ENCODE data around the gene IL24. TPM values are rescaled to one million over a fixed set of nuclear protein-coding genes. Genes with fewer than 3 reads are reported as not detected.

Gene IL24
- polyA plus RNA-seq, 3 donors = 0.16 TPM; not detected in 2

DNA sequence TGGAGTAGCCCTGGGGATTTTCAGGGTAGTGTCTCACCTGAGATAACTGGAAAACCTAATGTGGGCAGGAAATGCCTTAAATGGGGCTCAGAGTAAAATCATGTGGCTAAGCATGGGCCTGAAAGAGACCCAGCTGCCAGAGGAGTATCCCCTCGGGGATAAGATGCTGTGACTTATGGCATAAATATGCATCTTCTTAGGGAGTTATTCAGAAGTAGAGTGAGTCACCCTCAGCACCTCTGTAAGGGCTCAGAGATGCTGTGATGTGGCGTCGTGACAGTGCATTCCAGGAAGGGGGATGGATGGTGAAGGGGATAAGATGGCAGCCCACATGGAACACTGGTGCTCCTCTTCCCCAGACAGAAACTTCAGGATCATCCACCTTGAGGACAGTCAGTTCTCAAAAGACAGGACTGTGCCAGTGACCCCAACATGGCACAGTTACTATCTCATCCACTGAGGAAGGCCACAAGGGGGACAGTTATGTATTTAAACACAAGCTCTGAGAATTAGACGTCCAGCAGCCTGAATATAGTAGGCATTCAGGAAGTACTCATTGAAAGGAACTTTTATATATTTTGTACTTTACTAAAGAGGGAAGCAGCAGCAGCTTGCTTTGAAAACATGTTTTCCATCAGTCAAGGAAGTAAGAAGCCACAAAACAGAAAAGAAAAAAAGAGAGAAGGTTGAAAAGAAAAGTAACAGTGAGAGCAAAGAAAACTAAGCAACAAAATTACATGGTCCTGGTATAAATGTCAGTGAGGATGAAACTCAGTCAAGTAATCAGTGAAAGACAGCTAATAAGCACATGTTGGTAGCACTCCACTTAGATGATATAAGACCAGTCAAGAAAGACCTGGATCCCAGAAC is 8.3 kb downstream of the IL24 start:
- Histone ChIP-seq H3K27me3 (ENCODE audit: control insufficient read depth in 2 of 2, insufficient read depth in 2 of 2, low read length in 2 of 2) (peaks cover 25 to 29% of the 10 kb centered on the region in 2 donors), H3K9me3 (replicated peaks in 1 of 2; ENCODE audit: control insufficient read depth in 1 of 2, insufficient read depth in 1 of 2, low read length in 2 of 2) (no peaks in the 10 kb centered on the region), H2AFZ (ENCODE audit: insufficient read depth, low read depth, low read length, poor library complexity, severe bottlenecking) (no peak overlapping the region), H3K4me3 (replicated peaks in 1 of 3; ENCODE audit: low read depth in 2 of 3, low read length in 3 of 3) (no peak overlapping the region), H3K36me3 (replicated peaks in 1 of 2; ENCODE audit: control insufficient read depth in 1 of 2, insufficient read depth in 2 of 2, low read length in 2 of 2) (no peaks in the 10 kb centered on the region), H3K79me2 (ENCODE audit: insufficient read depth, low read length) (no peaks in the 10 kb centered on the region), H3K4me2 (replicated peaks; ENCODE audit: extremely low read depth, low read length, poor library complexity, severe bottlenecking) (no peak overlapping the region), H3K9ac (ENCODE audit: insufficient read depth, low read length, poor library complexity, severe bottlenecking) (no peak overlapping the region), H3K27ac (ENCODE audit: low read depth in 1 of 2, low read length in 2 of 2) (no peak overlapping the region), H3K4me1 (ENCODE audit: control insufficient read depth in 1 of 2, insufficient read depth in 2 of 2, low read length in 2 of 2) (peaks cover 10 to 19% of the 10 kb centered on the region in 2 donors), H4K20me1 (ENCODE audit: insufficient read depth, low read length) (no peaks in the 10 kb centered on the region)
- intact Hi-C loops (cut with micrococcal nuclease) = no loop called here
- Mint-ChIP-seq H3K36me3 (peaks cover 0 to 14% of the 10 kb centered on the region in 2 donors), H3K27ac (peak overlapping the region in 3 of 7 donors; percentile 10 to 68 (median 34)), H3K4me3 (no peak overlapping the region), H3K4me1 (peaks cover 19% of the 10 kb centered on the region), H3K27me3 (ENCODE audit: low read depth in 3 of 3) (peaks cover 25 to 37% (median 28%) of the 10 kb centered on the region in 3 donors), H3K9me3 (peaks cover 0 to 17% (median 2%) of the 10 kb centered on the region in 7 donors)
- DNase-seq = no peak
- TF ChIP-seq, protein P1, sequence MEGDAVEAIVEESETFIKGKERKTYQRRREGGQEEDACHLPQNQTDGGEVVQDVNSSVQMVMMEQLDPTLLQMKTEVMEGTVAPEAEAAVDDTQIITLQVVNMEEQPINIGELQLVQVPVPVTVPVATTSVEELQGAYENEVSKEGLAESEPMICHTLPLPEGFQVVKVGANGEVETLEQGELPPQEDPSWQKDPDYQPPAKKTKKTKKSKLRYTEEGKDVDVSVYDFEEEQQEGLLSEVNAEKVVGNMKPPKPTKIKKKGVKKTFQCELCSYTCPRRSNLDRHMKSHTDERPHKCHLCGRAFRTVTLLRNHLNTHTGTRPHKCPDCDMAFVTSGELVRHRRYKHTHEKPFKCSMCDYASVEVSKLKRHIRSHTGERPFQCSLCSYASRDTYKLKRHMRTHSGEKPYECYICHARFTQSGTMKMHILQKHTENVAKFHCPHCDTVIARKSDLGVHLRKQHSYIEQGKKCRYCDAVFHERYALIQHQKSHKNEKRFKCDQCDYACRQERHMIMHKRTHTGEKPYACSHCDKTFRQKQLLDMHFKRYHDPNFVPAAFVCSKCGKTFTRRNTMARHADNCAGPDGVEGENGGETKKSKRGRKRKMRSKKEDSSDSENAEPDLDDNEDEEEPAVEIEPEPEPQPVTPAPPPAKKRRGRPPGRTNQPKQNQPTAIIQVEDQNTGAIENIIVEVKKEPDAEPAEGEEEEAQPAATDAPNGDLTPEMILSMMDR (IDR thresholded peaks at IDR 0.05) = no peak
- WGBS (ENCODE audit: insufficient coverage) = 83% methylated on average over 1 of the region's 4 CpGs

DNA sequence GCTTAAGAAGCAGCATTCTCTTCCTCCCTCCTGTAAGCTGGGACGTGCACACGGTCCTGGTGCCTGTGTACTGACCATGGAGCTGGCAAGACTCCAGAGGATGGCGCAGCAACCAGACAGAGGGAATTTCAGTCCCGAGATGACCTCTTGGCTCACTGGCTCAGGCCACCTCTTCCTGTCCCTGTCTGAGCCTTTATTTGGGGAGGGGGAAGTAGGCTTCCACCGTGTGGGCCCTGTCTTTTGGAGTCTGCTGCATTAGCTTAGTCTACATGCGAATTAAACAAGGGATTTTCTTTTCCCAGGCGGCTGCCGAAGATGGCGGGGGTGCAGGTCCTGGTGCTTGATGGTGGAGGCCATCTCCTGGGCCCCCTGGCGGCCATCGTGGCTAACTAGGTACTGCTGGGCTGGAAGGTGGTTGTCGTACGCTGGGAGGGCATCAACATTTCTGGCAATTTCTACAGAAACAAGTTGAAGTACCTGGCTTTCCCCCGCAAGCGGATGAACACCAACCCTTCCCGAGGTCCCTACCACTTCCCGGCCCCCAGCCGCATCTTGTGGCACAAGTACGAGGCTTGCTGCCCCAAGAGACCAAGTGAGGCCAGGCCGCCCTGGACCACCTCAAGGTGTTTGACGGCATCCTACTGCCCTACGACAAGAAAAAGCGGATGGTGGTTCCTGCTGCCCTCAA is 10.2 kb downstream of the IL24 start:
- H3K9me3 Mint-ChIP-seq = peaks cover 0 to 17% (median 2%) of the 10 kb centered on the region in 7 donors
- H3K4me2 ChIP-seq (replicated peaks; ENCODE audit: extremely low read depth, low read length, poor library complexity, severe bottlenecking) = no peak overlapping the region
- no peak for DNase-seq
- TF ChIP-seq, protein P1 (IDR thresholded peaks at IDR 0.05) = no peak
- H3K27ac ChIP-seq (ENCODE audit: low read depth in 1 of 2, low read length in 2 of 2) = no peak overlapping the region
- H3K27ac Mint-ChIP-seq = no peak overlapping the region
- no peak overlapping the region for H2AFZ ChIP-seq (ENCODE audit: insufficient read depth, low read depth, low read length, poor library complexity, severe bottlenecking)
- peak overlapping the region in 1 of 2 donors; percentile 77 for H3K4me3 Mint-ChIP-seq
- peaks cover 31 to 48% (median 33%) of the 10 kb centered on the region in 3 donors for H3K27me3 Mint-ChIP-seq (ENCODE audit: low read depth in 3 of 3)
- H3K9me3 ChIP-seq (replicated peaks in 1 of 2; ENCODE audit: control insufficient read depth in 1 of 2, insufficient read depth in 1 of 2, low read length in 2 of 2) = no peaks in the 10 kb centered on the region
- H3K4me3 ChIP-seq (replicated peaks in 1 of 3; ENCODE audit: low read depth in 2 of 3, low read length in 3 of 3) = no peak overlapping the region
- no peak overlapping the region for H3K9ac ChIP-seq (ENCODE audit: insufficient read depth, low read length, poor library complexity, severe bottlenecking)
- intact Hi-C loops (cut with micrococcal nuclease) = no loop called here
- H3K79me2 ChIP-seq (ENCODE audit: insufficient read depth, low read length) = no peaks in the 10 kb centered on the region
- H3K36me3 ChIP-seq (replicated peaks in 1 of 2; ENCODE audit: control insufficient read depth in 1 of 2, insufficient read depth in 2 of 2, low read length in 2 of 2) = no peaks in the 10 kb centered on the region
- 96% methylated on average over 19 of the region's 23 CpGs for WGBS (ENCODE audit: insufficient coverage)
- peaks cover 10 to 19% of the 10 kb centered on the region in 2 donors for H3K4me1 ChIP-seq (ENCODE audit: control insufficient read depth in 1 of 2, insufficient read depth in 2 of 2, low read length in 2 of 2)
- peaks cover 21% of the 10 kb centered on the region for H3K4me1 Mint-ChIP-seq
- H3K27me3 ChIP-seq (ENCODE audit: control insufficient read depth in 2 of 2, insufficient read depth in 2 of 2, low read length in 2 of 2) = peaks cover 30 to 34% of the 10 kb centered on the region in 2 donors
- H4K20me1 ChIP-seq (ENCODE audit: insufficient read depth, low read length) = no peaks in the 10 kb centered on the region
- H3K36me3 Mint-ChIP-seq = peaks cover 0 to 14% of the 10 kb centered on the region in 2 donors

Measured in CD14-positive monocyte (primary cell).